Mesothelial cell of epicardium (in vitro differentiated cells): ENCODE measurements around the gene SLC17A7. TPM values are rescaled to one million over a fixed set of nuclear protein-coding genes. Genes with fewer than 3 reads are reported as not detected.
"Not testable (repeated sequence)": the region's sequence is repeated elsewhere in the genome, so short reads cannot be mapped to it uniquely, and the experiment has no call there.

Experiments used
- DNase-seq, 2 experiments: peaks; one replicate each; pipeline ENCODE4 v3.0.0; 2021; ENCODE audit warnings: low spot score in 2 of 2; ENCODE audit not compliant: unreplicated experiment in 2 of 2
- H3K27ac Mint-ChIP-seq: 2 replicates; pipeline ENCODE4 v1.8.0; 2021; ENCODE audit warnings: mixed read lengths
- H3K27me3 Mint-ChIP-seq: 2 replicates; pipeline ENCODE4 v1.8.0; 2021; ENCODE audit warnings: low read depth, mixed read lengths
- H3K36me3 Mint-ChIP-seq: 2 replicates; pipeline ENCODE4 v1.8.0; 2021; ENCODE audit warnings: mixed read lengths
- H3K4me1 Mint-ChIP-seq: 2 replicates; pipeline ENCODE4 v1.8.0; 2021; ENCODE audit warnings: mixed read lengths
- H3K4me3 Mint-ChIP-seq: 2 replicates; pipeline ENCODE4 v1.8.0; 2021; ENCODE audit warnings: mild to moderate bottlenecking, moderate library complexity, mixed read lengths
- H3K9me3 Mint-ChIP-seq: 2 replicates; pipeline ENCODE4 v1.8.0; 2021; ENCODE audit warnings: mixed read lengths
- total RNA-seq: library from RNA; stranded (reverse); gene quantifications from 3 replicates; pipeline ENCODE4 v1.2.1, GENCODE V29; 2021
- TF ChIP-seq, protein P1 (sequence below): fragments of 200-600 bp; sonication (generic); IDR thresholded peaks from one replicate; pipeline ENCODE4 v1.5.0; 2021; ENCODE audit warnings: antibody characterized with exemption; ENCODE audit not compliant: unreplicated experiment

SLC17A7 gene
- total RNA-seq, 1 donor from 2014 or later: 0.45 TPM

DNA sequence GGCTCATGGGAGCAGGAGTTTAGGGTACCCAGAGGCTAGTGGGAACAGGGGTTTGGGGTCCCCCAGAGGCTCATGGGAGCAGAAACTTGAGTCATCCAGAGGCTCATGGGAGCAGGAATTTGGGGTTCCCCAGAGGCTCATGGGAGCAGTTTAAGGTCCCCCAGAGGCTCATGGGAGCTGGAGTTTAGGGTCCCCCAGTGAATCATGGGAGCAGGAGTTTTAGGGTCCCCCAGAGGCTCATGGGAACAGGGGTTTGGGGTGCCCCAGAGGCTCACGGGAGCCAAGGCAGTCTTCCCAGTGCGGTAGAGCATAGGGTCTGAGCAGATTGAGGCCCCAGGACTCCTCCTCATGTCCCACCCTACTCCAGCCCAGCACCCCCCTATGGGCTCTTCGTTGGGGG lies 24.0 kb upstream of the SLC17A7 start:
- Mint-ChIP-seq H3K36me3 (peaks cover 6% of the 10 kb centered on the region), H3K9me3 (no peaks in the 10 kb centered on the region), H3K4me3 (no peak overlapping the region), H3K4me1 (no peaks in the 10 kb centered on the region), H3K27ac (no peak overlapping the region), H3K27me3 (no peaks in the 10 kb centered on the region)
- TF ChIP-seq, protein P1, sequence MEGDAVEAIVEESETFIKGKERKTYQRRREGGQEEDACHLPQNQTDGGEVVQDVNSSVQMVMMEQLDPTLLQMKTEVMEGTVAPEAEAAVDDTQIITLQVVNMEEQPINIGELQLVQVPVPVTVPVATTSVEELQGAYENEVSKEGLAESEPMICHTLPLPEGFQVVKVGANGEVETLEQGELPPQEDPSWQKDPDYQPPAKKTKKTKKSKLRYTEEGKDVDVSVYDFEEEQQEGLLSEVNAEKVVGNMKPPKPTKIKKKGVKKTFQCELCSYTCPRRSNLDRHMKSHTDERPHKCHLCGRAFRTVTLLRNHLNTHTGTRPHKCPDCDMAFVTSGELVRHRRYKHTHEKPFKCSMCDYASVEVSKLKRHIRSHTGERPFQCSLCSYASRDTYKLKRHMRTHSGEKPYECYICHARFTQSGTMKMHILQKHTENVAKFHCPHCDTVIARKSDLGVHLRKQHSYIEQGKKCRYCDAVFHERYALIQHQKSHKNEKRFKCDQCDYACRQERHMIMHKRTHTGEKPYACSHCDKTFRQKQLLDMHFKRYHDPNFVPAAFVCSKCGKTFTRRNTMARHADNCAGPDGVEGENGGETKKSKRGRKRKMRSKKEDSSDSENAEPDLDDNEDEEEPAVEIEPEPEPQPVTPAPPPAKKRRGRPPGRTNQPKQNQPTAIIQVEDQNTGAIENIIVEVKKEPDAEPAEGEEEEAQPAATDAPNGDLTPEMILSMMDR: no peak
- DNase-seq: no peak

DNA sequence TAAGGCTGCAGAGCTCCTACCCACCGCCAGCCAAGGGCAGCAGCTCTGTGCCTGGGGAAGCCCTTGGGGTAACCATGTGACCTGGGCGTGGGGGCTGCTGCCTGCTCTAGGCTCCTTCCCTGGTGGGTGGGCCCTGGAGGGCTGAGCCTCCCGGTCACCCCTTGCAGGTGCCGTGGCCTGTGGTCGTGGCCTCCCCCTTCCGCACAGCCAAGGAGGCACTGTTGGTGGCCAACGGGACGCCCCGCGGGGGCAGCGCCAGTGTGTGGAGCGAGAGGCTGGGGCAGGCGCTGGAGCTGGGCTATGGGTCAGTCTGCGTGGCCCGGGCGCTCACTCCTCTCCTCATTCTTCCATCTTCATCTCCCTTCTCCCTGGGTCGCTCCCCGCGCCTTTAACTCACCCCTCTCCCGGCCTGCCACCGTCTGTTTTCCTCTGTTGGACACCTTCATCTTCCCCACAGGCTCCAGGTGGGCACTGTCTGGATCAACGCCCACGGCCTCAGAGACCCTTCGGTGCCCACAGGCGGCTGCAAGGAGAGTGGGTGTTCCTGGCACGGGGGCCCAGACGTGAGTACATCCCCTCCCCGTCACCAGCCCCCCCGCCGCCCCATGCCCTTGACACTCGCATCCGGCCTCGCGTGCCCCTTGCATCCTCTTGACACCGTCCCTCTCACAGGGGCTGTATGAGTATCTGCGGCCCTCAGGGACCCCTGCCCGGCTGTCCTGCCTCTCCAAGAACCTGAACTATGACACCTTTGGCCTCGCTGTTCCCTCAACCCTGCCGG lies 22.8 kb upstream of the SLC17A7 start:
- Mint-ChIP-seq H3K36me3 (peaks cover 6% of the 10 kb centered on the region), H3K27ac (no peak overlapping the region), H3K4me3 (no peak overlapping the region), H3K4me1 (no peaks in the 10 kb centered on the region), H3K9me3 (no peaks in the 10 kb centered on the region), H3K27me3 (no peaks in the 10 kb centered on the region)
- no peak for DNase-seq
- TF ChIP-seq, protein P1: no peak

DNA sequence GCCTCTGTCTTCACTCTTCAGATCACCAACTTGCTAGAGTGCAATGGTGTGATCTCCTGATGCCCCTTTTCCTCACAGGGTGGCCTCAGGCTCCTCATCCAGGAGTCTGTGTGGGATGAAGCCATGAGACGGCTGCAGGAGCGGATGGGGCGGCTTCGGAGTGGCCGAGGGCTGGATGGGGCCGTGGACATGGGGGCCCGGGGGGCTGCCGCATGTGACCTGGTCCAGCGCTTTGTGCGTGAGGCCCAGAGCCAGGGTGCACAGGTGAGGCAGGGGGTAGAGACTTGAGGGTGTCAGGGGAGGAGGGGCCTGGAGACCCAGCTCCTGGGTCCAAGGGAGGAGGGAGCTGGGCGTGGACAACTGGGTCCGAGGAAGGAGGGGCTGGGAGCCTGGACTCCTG lies 21.2 kb upstream of the SLC17A7 start:
- H3K27ac Mint-ChIP-seq: no peak overlapping the region
- H3K36me3 Mint-ChIP-seq: peaks cover 2% of the 10 kb centered on the region
- no peaks in the 10 kb centered on the region for H3K27me3 Mint-ChIP-seq
- TF ChIP-seq, protein P1: no peak
- H3K4me1 Mint-ChIP-seq: no peaks in the 10 kb centered on the region
- DNase-seq: no peak
- no peaks in the 10 kb centered on the region for H3K9me3 Mint-ChIP-seq
- no peak overlapping the region for H3K4me3 Mint-ChIP-seq

DNA sequence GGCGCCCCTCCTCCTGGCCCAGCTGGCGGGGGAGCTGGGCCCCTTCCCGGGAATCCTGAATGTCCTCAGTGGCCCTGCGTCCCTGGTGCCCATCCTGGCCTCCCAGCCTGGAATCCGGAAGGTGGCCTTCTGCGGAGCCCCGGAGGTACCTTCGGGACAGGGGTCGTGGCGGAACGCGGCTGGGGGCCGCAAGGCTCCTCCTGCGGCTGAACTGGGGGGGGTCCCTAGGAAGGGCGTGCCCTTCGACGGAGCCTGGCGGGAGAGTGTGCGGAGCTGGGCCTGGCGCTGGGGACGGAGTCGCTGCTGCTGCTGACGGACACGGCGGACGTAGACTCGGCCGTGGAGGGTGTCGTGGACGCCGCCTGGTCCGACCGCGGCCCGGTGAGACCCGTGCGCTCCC lies 20.3 kb upstream of the SLC17A7 start:
- H3K4me1 Mint-ChIP-seq: no peaks in the 10 kb centered on the region
- no peak overlapping the region for H3K27ac Mint-ChIP-seq
- DNase-seq: no peak
- H3K9me3 Mint-ChIP-seq: no peaks in the 10 kb centered on the region
- H3K27me3 Mint-ChIP-seq: no peaks in the 10 kb centered on the region
- peaks cover 4% of the 10 kb centered on the region for H3K36me3 Mint-ChIP-seq
- no peak overlapping the region for H3K4me3 Mint-ChIP-seq
- TF ChIP-seq, protein P1: no peak

DNA sequence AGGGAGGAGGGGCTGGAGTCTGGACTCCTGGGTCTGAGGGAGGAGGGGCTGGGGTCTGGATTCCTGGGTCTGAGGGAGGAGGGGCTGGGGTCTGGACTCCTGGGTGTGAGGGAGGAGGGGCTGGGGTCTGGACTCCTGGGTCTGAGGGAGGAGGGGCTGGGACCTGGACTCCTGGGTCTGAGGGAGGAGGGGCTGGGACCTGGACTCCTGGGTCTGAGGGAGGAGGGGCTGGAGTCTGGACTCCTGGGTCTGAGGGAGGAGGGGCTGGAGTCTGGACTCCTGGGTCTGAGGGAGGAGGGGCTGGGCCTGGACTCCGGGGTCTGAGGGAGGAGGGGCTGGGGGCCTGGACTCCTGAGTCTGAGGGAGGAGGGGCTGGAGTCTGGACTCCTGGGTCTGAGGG lies 19.8 kb upstream of the SLC17A7 start:
- H3K9me3 Mint-ChIP-seq, H3K27ac Mint-ChIP-seq, H3K4me3 Mint-ChIP-seq: not testable (repeated sequence)

DNA sequence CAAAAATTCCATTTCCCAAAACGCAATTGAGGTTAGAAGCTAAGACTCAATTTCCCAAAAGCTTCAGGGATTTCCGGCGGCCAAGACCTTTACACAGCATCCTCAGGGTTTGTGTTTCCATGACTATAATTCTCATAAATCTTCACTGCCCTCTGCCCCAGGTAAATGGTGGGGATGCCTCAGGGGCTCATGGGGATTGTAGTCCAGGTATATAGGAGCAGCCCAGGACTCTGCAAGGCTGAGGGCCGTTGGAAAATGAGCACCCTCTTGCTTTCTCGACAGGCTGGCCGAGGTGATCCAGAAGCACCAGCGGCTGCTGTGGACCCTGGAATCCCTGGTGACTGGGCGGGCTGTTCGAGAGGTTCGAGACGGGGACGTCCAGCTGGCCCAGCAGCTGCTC lies 18.1 kb upstream of the SLC17A7 start:
- H3K4me3 Mint-ChIP-seq: no peak overlapping the region
- no peaks in the 10 kb centered on the region for H3K9me3 Mint-ChIP-seq
- no peak overlapping the region for H3K27ac Mint-ChIP-seq
- H3K27me3 Mint-ChIP-seq: no peaks in the 10 kb centered on the region
- peaks cover 4% of the 10 kb centered on the region for H3K36me3 Mint-ChIP-seq
- TF ChIP-seq, protein P1: no peak
- H3K4me1 Mint-ChIP-seq: no peaks in the 10 kb centered on the region
- DNase-seq: no peak

More for the DNA sequence above, 19.8 kb upstream of the SLC17A7 start:
- DNase-seq, H3K27me3 Mint-ChIP-seq, H3K36me3 Mint-ChIP-seq, H3K4me1 Mint-ChIP-seq: not testable (repeated sequence)
